Right lobe of liver (tissue), 6 donors: Measurements from ENCODE around the gene C6orf89. TPM values are rescaled to one million over a fixed set of nuclear protein-coding genes. Genes with fewer than 3 reads are reported as not detected.

Source experiments
- ATAC-seq, 4 donors: fragments of 200-7000 bp; cut with Tn5 transposase; one replicate each; pipeline ENCODE4 v1.9.1; 2020; ENCODE audit warnings: mild to moderate bottlenecking in 4 of 4, moderate library complexity in 4 of 4
- DNase-seq, 3 donors: peaks; one replicate each; pipeline ENCODE4 v3.0.0-alpha.2; 2020
- H3K27ac ChIP-seq, 3 donors: fragments of 200-600 bp; one replicate each; pipeline ENCODE4 v1.8.0; 2022
- H3K27me3 ChIP-seq, 2 donors: fragments of 200-600 bp; one replicate each; pipeline ENCODE4 v1.8.0; 2022
- H3K36me3 ChIP-seq, 4 donors: fragments of 200-600 bp; sonication (generic) in 1 of 4; one replicate each; pipeline versions ENCODE4 v1.5.1 to v1.8.0; 2017 to 2022; ENCODE audit warnings: control low read depth in 1 of 4
- H3K4me1 ChIP-seq, 4 donors: fragments of 200-600 bp; sonication (generic) in 1 of 4; one replicate each; pipeline versions ENCODE4 v1.5.1 to v1.8.0; 2017 to 2022; ENCODE audit warnings: control low read depth in 1 of 4
- H3K4me3 ChIP-seq, 3 donors: fragments of 200-600 bp; one replicate each; pipeline ENCODE4 v1.8.0; 2022
- H3K9me3 ChIP-seq, 4 donors: fragments of 200-600 bp; sonication (generic) in 1 of 4; one replicate each; pipeline versions ENCODE4 v1.5.1 to v1.8.0; 2017 to 2022; ENCODE audit warnings: control low read depth in 1 of 4
- CTCF ChIP-seq, 4 donors: fragments of 200-600 bp in 3 of 4; fragments of 450-650 bp in 1 of 4; IDR thresholded peaks; one replicate each; pipeline versions ENCODE4 v1.5.1 to v1.8.0; 2016 to 2022; ENCODE audit warnings: antibody characterized with exemption in 4 of 4, mild to moderate bottlenecking in 2 of 4
- POLR2A ChIP-seq: fragments of 450-650 bp; IDR thresholded peaks from one replicate; pipeline ENCODE4 v1.6.1; 2017; ENCODE audit warnings: antibody characterized with exemption, mild to moderate bottlenecking
- WGBS: methylation state at CpG from one replicate; pipeline ENCODE4 v1.1.6; 2018; ENCODE audit warnings: low coverage, low lambda C conversion rate; ENCODE audit not compliant: insufficient coverage; ENCODE audit errors: missing lambda C conversion rate; 5-methylcytosine and 5-hydroxymethylcytosine counted together
- intact Hi-C, 2 donors: fragments of 100-400 bp; cut with DNase I; formaldehyde crosslinking; loops; one replicate each; pipeline versions ENCODE4 v1.11.2 to v1.14.1; 2022
- total RNA-seq, 6 experiments: library from RNA; depleted of rRNA in 2 of 6; stranded (reverse); fragments of >200 nt in 2 of 6; fragmentation: NEBNext Ultra II Directional in 3 of 6; extraction: Animal tissue kit (Norgen Biotek cat#: 25700) in 3 of 6; gene quantifications; one replicate each; pipeline versions ENCODE4 v1.1.0 to v1.2.4, GENCODE V29; 2016 to 2023
- donor health status: DM: no; HTN: yes; CAD: no.
- donor health status: DM: no; HTN: no; CAD: no.
- donor health status: DM: no; HTN: no; CAD: no.
- donor health status: DM: no; HTN: yes; CAD: no.
- donor health status: DM: no; HTN: yes; CAD: no.

Gene C6orf89
- total RNA-seq, 6 experiments from 2014 or later, result 29.0 to 37.0 (median 32.1) TPM

DNA sequence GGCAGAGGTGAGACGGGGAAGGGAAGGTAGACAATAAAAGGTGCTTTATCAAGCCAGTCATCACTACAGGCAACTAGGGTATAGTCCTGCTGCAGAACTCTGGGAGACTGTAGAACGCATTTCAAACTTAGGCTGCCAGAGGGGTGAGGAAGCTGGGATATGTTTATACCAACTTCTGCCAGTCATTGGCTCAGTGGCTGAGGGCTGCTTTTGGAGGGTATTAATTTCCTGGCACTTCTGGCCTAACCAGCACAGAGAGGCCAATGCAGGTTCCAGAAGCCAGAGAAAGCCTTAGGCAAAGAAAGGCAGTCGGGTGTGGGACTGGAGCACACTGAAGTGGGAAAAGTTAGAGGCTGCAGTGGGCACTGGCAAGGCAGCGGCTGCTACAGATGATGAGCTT is 42.6 kb upstream of the C6orf89 start:
- no peak for TF ChIP-seq POLR2A
- no peak for TF ChIP-seq CTCF (IDR thresholded peaks at IDR 0.05)
- 97% methylated on average over 3 of the region's 4 CpGs for WGBS
- no peaks in the 10 kb centered on the region for H3K9me3 ChIP-seq
- no peak overlapping the region for H3K4me3 ChIP-seq
- ATAC-seq (no peak), DNase-seq (no peak)
- intact Hi-C loops, result loop anchor here (5.0 to 10.0 kb wide), 2 partner anchors 71 to 78 kb away; no protein-coding TSS in a partner anchor
- no peak overlapping the region for H3K27ac ChIP-seq
- no peaks in the 10 kb centered on the region for H3K36me3 ChIP-seq
- peaks cover 0 to 10% (median 0%) of the 10 kb centered on the region in 4 donors for H3K4me1 ChIP-seq
- H3K27me3 ChIP-seq, result no peaks in the 10 kb centered on the region

DNA sequence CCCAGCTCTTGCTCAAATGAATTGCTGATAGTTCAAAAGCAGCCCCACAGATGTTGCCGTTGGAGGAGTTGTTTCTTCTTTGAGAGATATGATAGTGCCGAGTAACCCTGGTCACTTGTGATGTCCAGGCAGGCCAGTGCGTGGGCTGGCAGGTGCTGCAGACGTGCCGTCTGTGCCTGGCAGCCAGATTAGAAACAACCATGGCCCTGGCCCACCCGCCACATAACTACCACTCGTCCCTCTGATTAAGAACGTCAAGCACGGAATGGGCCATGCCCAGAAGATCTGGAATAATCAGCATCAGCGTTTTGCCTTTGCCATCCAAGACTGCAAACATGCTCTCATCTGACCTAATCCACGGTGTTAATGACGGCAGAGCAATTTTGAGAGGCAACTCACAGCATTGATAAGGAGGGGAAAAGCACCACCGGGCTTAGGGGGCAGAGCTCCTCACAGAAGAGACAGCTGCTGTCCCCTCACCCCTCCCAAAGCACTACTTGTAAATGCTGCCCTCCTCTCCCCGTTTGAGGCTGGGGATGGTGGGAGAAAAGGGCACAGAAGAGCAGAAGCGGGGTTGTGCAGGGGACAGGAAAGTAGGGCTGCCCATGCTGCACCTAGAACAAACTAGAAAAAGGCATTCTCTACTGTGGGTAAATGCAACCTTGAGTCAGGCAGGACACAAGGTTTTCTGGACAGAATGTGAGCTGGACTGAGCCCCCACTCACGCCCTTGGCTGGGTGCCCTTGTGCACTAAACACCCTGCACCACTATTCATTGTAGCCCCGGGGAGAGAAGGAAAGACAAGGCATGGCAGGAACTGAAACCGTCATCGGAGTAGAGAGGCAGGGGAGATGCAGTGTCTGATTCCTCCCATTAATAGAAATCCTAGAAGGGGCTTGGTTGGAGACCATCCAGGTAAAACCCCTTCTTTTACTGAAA is 41.3 kb upstream of the C6orf89 start:
- Histone ChIP-seq H3K4me3 (no peak overlapping the region), H3K4me1 (peaks cover 0 to 10% (median 0%) of the 10 kb centered on the region in 4 donors), H3K36me3 (no peaks in the 10 kb centered on the region), H3K27ac (no peak overlapping the region), H3K27me3 (no peaks in the 10 kb centered on the region), H3K9me3 (no peaks in the 10 kb centered on the region)
- no peak for TF ChIP-seq CTCF (IDR thresholded peaks at IDR 0.05)
- TF ChIP-seq POLR2A, result no peak
- intact Hi-C loops, result loop anchor here (5.0 to 10.0 kb wide), 2 partner anchors 72 to 80 kb away; no protein-coding TSS in a partner anchor
- ATAC-seq (no peak), DNase-seq (no peak)
- WGBS, result 70% methylated on average over 12 of the region's 19 CpGs

DNA sequence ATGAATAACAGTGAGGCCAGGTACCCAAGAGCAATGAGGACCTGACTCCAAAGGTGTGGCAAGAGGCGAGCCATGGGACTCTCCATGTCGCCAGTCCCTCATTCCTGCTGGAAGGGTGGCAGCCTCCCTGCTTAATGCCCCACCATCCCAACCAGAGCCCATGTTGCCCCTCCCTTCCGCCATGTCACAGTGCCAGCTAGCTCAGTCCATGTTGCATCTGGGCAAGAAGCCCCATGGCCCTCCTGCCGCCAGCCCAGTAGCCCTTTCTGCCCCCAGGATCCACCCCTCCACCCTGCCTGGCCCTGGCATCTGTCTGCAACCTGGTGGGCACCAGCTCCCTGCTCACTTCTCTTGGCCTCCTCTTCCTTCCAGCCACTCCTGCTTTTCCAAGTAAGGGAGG is 40.5 kb upstream of the C6orf89 start:
- no peak for ATAC-seq
- H3K4me3 ChIP-seq, result no peak overlapping the region
- no peak overlapping the region for H3K27ac ChIP-seq
- WGBS, result 100% methylated on average over 2 of the region's 4 CpGs
- H3K9me3 ChIP-seq, result no peaks in the 10 kb centered on the region
- no peak for DNase-seq
- no peaks in the 10 kb centered on the region for H3K27me3 ChIP-seq
- TF ChIP-seq POLR2A (no peak), CTCF (IDR thresholded peaks at IDR 0.05) (no peak)
- peaks cover 0 to 6% (median 0%) of the 10 kb centered on the region in 4 donors for H3K4me1 ChIP-seq
- intact Hi-C loops, result loop anchor here in 1 of 2 donors (10.0 kb wide), 1 partner anchor 80 kb away; no protein-coding TSS in a partner anchor
- no peaks in the 10 kb centered on the region for H3K36me3 ChIP-seq

DNA sequence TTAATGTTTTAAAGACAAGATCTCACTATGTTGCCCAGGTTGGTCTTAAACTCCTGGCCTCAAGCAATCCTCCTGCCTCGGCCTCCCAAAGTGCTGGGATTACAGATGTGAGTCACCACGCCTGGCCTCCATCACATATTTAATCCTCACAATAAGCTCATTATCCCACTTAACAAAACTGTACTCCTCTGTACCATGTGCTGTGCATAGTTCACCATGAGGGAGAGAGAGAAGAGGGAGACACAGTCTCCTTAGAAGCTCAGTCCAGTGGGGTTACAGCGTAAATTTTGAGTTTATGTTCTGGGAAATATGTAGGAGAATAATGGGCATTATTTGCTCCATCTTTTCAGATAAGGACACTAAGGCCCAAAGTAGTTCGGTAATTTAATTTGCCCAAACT is 38.6 kb upstream of the C6orf89 start:
- H3K27ac ChIP-seq, result no peak overlapping the region
- no peaks in the 10 kb centered on the region for H3K9me3 ChIP-seq
- TF ChIP-seq POLR2A, result no peak
- no peak for TF ChIP-seq CTCF (IDR thresholded peaks at IDR 0.05)
- H3K27me3 ChIP-seq, result no peaks in the 10 kb centered on the region
- no peak for DNase-seq
- H3K4me3 ChIP-seq, result no peak overlapping the region
- H3K36me3 ChIP-seq, result no peaks in the 10 kb centered on the region
- no peak for ATAC-seq
- H3K4me1 ChIP-seq, result no peaks in the 10 kb centered on the region
- WGBS, result 100% methylated on average over 3 of the region's 4 CpGs
- intact Hi-C loops, result loop anchor here in 1 of 2 donors (10.0 kb wide), 1 partner anchor 82 kb away; no protein-coding TSS in a partner anchor
